ENCODE results near the gene SLC26A1. TPM values are rescaled to one million over a fixed set of nuclear protein-coding genes. Genes with fewer than 3 reads are reported as not detected.

Gene SLC26A1
- total RNA-seq, 2 experiments from 2014 or later = 0.30 TPM; not detected in 1

GRCh38 chr4:956531-957230, 36.5 kb downstream of the SLC26A1 start:
- no peak for TF ChIP-seq CTCF (conservative IDR thresholded peaks at IDR 0.05; ENCODE audit: low read length)
- TF ChIP-seq EZH2phosphoT487 (IDR thresholded peaks at IDR 0.05; ENCODE audit: borderline replicate concordance, low read depth, low read length) = no peak
- Histone ChIP-seq H3K36me3 (ENCODE audit: insufficient read depth, low read length) (no peaks in the 10 kb centered on the region), H3K4me3 (ENCODE audit: low read depth, low read length, poor library complexity, severe bottlenecking) (no peak overlapping the region), H3K4me1 (ENCODE audit: insufficient read depth, low read length, poor library complexity, severe bottlenecking) (no peaks in the 10 kb centered on the region), H3K9me3 (ENCODE audit: low read length) (no peaks in the 10 kb centered on the region), H2AFZ (ENCODE audit: low read length) (no peak overlapping the region), H3K4me2 (ENCODE audit: low read length) (no peak overlapping the region), H3K79me2 (ENCODE audit: insufficient read depth, low read depth, low read length) (no peaks in the 10 kb centered on the region), H3K27ac (ENCODE audit: low read depth, low read length, poor library complexity, severe bottlenecking) (no peak overlapping the region), H4K20me1 (ENCODE audit: insufficient read depth, low read length) (no peaks in the 10 kb centered on the region), H3K9me2 (ENCODE audit: insufficient read depth, low read length) (no peaks in the 10 kb centered on the region)
- ChIA-PET POLR2A (no interaction called here), CTCF (ENCODE audit: unreplicated experiment) (no interaction called here)
- DNase-seq (ENCODE audit: low spot score) = no peak
- intact Hi-C loops (cut with micrococcal nuclease; ENCODE audit: unreplicated experiment) = no loop called here
- BruUV-seq (replicated peaks) = no TSS peak

- intact Hi-C loops (cut with micrococcal nuclease; ENCODE audit: unreplicated experiment) = no loop called here
- TF ChIP-seq CTCF (conservative IDR thresholded peaks at IDR 0.05; ENCODE audit: low read length) (no peak), EZH2phosphoT487 (IDR thresholded peaks at IDR 0.05; ENCODE audit: borderline replicate concordance, low read depth, low read length) (no peak)
- Histone ChIP-seq H2AFZ (ENCODE audit: low read length) (no peak overlapping the region), H4K20me1 (ENCODE audit: insufficient read depth, low read length) (no peaks in the 10 kb centered on the region), H3K36me3 (ENCODE audit: insufficient read depth, low read length) (no peaks in the 10 kb centered on the region), H3K4me1 (ENCODE audit: insufficient read depth, low read length, poor library complexity, severe bottlenecking) (no peaks in the 10 kb centered on the region), H3K9me3 (ENCODE audit: low read length) (no peaks in the 10 kb centered on the region), H3K27ac (ENCODE audit: low read depth, low read length, poor library complexity, severe bottlenecking) (no peak overlapping the region), H3K4me3 (ENCODE audit: low read depth, low read length, poor library complexity, severe bottlenecking) (no peak overlapping the region), H3K9me2 (ENCODE audit: insufficient read depth, low read length) (no peaks in the 10 kb centered on the region), H3K79me2 (ENCODE audit: insufficient read depth, low read depth, low read length) (no peaks in the 10 kb centered on the region), H3K4me2 (ENCODE audit: low read length) (no peak overlapping the region)
- DNase-seq (ENCODE audit: low spot score) = no peak
- BruUV-seq (replicated peaks) = no TSS peak
- POLR2A ChIA-PET = no interaction called here
- CTCF ChIA-PET (ENCODE audit: unreplicated experiment) = no interaction called here
These were observed 37.2 kb downstream of the SLC26A1 start for GRCh38 chr4:955931-956381.

- intact Hi-C loops (cut with micrococcal nuclease; ENCODE audit: unreplicated experiment) = no loop called here
These were observed 37.9 kb downstream of the SLC26A1 start for GRCh38 chr4:955161-955921.

More at GRCh38 chr4:955161-955921, 37.9 kb downstream of the SLC26A1 start:
- no peaks in the 10 kb centered on the region for H3K9me3 ChIP-seq (ENCODE audit: low read length)
- no peak overlapping the region for H3K4me2 ChIP-seq (ENCODE audit: low read length)
- TF ChIP-seq EZH2phosphoT487 (IDR thresholded peaks at IDR 0.05; ENCODE audit: borderline replicate concordance, low read depth, low read length) (no peak), CTCF (conservative IDR thresholded peaks at IDR 0.05; ENCODE audit: low read length) (no peak)
- no peaks in the 10 kb centered on the region for H3K36me3 ChIP-seq (ENCODE audit: insufficient read depth, low read length)
- BruUV-seq (replicated peaks) = no TSS peak
- no peaks in the 10 kb centered on the region for H4K20me1 ChIP-seq (ENCODE audit: insufficient read depth, low read length)
- no peaks in the 10 kb centered on the region for H3K79me2 ChIP-seq (ENCODE audit: insufficient read depth, low read depth, low read length)
- ChIA-PET POLR2A (no interaction called here), CTCF (ENCODE audit: unreplicated experiment) (no interaction called here)
- no peak overlapping the region for H3K4me3 ChIP-seq (ENCODE audit: low read depth, low read length, poor library complexity, severe bottlenecking)
- H2AFZ ChIP-seq (ENCODE audit: low read length) = no peak overlapping the region
- H3K27ac ChIP-seq (ENCODE audit: low read depth, low read length, poor library complexity, severe bottlenecking) = no peak overlapping the region
- no peaks in the 10 kb centered on the region for H3K4me1 ChIP-seq (ENCODE audit: insufficient read depth, low read length, poor library complexity, severe bottlenecking)
- no peaks in the 10 kb centered on the region for H3K9me2 ChIP-seq (ENCODE audit: insufficient read depth, low read length)
- DNase-seq (ENCODE audit: low spot score) = no peak

All from OCI-LY7 (cell line).